Germinal center (tissue), 1 donor: ENCODE measurements around the gene TEX19.

Source experiments
- DNase-seq: peaks from one replicate; pipeline ENCODE4 v3.0.0; 2012; ENCODE audit warnings: mixed read lengths, low spot score

Gene TEX19

GRCh38 chr17:82321947-82322466, 37.0 kb upstream of the TEX19 start:
- no peak for DNase-seq

DNA sequence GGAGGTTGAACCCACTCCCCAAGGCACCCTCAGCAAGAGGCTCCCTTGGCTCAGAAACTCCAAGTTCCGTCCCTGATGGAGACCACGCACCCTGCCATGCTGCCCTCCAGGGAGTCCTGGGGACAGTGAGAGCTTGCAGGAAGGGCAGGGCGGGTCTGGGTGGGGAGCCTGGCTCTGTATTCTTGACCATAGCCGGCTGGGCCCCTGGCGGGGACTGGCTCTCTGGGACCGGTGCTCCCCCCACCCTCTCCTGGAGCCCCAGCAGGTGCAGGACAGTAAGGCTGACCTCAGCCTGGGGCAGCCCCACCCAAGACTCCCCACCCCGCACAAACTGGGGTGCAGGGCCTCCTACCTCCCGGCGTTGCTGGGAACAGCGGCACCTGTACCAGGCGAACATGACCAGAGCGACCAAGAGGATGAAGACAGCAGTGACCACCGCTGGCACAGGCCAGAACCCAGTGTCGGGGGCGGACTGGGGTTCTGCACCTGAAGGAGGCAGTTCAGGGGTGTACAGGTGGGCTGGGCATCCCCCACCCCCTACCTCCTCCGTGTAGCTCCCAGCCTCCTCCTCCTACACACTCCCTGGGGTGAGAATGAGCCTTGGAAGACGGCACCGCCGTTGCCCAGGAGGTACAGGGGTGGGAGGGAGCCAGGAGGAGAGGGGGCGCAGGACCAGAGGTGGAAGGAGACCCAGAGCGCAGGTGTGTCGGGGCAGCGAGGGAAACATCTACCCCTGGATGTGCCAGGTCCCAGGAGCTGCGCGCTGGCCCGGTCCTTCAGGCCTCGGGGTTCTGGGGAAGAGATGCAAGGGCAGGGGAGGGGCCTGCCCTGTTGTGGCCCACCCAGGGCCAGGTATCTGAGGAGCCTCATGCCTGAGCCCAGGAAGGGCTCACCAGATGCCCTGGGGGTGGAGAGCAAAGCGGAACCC, 36.3 kb upstream of the TEX19 start:
- DNase-seq, result no peak

DNA sequence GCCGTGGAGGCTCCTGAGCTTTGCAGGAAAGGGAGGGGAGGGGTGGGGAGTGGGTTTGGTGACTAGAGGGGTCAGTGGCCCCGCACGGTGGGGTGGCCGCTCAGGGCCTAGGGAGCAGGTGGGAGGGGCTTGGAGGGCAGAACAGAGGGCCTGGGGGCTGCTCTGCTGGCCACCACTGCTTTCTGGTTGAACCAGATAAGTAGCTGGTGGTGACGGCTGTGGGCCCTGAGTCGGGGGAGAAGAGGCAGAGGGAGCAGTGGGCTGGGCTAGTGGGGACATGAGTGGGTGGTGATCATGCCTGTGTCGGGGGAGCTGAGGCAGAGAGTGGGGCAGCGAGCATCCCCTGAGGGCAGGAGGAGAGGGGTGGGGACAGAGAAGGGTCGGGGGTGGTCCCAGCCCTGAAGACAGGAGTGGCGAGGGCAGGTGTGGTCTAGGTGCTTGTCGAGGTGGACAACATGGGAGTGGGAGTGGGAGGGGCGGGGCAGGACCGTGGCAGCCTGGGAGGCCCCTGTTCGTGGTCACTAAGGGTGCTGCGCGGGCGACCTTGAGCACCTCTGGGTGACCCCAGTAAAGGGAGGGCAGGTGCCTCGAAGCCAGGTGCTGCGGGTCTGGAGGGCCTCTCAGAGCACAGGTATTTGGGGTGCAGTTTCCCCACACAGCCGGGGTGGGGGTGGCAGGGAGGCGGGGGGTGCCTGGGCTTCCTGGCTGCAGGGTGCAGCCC, 35.4 kb upstream of the TEX19 start:
- DNase-seq, result no peak

DNA sequence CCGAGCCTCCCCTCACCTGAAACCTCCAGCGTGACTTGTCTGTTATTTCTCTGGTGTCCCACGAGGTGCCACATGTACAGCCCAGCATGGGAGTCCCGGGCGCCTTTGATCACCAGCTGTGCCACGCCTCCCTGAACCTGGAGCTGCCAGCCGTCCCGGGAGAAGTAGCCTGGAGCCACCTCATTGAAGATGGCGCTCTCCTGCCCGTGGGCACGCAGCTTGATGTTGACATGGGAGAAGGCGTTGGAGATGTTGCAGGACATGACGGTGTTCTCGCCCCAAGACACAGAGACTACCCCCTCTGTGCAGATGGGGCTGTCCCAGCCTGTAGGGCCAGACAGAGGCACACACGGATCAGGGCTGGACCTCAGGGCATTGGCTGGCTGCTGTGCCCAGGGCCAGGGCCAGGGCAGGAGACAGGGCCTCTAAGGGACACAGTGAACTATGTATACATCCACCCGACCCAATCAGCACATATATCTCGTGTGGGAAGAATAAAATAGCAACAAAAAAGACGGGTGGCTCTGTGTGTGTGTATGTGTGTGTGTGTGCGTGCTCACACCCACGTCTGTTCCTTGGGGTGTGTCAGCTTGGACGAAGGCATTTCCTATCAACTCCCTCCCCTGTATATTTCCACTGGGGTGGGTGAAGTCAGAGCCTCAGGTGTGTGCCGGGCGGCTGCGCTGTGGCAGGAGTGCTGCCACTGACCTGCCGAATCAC, 34.3 kb upstream of the TEX19 start:
- DNase-seq, result no peak

- DNase-seq, result no peak
Observed at GRCh38 chr17:82325286-82326180, 33.5 kb upstream of the TEX19 start.

DNA sequence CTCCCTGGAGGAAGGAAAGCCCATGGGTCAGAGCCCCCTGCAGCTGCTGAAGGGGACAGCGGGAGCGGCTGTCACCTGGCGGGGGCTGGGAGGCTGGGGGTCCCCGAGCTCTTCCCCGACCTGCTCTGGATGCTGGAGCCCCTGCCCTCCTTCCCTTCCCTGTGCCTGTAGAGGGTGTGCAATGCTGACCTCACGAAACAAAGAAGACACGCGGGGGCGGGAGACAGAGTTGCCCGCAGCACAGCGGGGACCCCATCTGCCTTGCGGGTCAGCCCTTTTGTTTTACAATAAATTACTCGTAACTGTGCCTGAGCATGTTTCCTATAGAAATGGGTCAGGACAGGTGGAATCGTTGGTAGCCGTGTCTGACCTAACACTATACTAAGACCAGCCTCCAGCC, 31.8 kb upstream of the TEX19 start:
- DNase-seq, result no peak

GRCh38 chr17:82327757-82328140, 31.3 kb upstream of the TEX19 start:
- DNase-seq, result no peak

DNA sequence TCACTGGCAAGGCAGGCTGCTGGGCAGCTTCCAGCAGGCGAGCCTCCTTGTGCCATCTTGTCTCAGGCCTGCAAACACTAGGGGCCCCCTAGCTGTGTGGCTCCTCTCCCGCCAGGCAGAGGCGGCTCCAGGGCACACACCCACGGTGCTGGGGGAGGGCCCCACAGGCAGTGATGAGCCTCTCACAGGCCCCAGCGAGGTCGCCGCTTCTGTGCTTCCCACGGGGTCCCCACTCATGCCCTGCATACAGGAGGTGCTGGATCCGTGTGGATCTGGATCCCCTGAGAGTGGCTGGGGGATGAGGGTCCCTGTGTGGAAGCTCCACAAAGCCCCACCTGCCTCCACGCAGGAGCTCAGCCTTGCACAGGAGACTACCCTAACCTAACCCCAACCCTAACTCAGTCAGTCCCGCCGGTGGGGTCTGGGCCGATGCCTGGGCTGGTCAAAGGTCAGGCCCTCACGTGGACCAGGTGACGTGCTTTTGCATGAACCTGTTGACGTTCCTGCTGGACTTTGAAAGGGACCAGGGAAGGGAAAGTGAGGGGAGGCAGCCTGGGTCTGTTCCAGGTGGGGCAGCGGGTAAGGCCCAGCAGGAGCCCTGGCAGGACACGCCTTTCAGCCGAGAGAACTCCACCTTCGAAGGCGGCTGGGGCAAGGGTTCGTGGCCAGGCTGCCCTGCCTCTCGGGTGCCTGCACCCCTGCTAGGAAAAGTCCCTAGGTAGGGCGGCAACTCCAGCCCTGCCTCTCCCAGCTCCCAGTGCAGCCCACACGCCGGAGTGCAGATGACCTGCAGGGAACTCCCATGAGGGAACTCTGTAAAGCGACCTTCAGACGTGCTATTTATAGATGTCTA, 30.7 kb upstream of the TEX19 start:
- no peak for DNase-seq

- DNase-seq, result no peak
Observed at GRCh38 chr17:82328994-82329507, 30.0 kb upstream of the TEX19 start.

- DNase-seq, result no peak
Observed at GRCh38 chr17:82329683-82330321, 29.2 kb upstream of the TEX19 start.

GRCh38 chr17:82330322-82331239, 28.5 kb upstream of the TEX19 start:
- no peak for DNase-seq

GRCh38 chr17:82331345-82331939, 27.6 kb upstream of the TEX19 start:
- no peak for DNase-seq

GRCh38 chr17:82332669-82333278, 26.3 kb upstream of the TEX19 start:
- no peak for DNase-seq

- DNase-seq, result no peak
Observed at GRCh38 chr17:82333279-82334171, 25.5 kb upstream of the TEX19 start, which contains the start of gene SECTM1. Gene SECTM1 (minus strand): TSS chr17:82333766. CDS start chr17:82327240, 6,526 bp downstream.

DNA sequence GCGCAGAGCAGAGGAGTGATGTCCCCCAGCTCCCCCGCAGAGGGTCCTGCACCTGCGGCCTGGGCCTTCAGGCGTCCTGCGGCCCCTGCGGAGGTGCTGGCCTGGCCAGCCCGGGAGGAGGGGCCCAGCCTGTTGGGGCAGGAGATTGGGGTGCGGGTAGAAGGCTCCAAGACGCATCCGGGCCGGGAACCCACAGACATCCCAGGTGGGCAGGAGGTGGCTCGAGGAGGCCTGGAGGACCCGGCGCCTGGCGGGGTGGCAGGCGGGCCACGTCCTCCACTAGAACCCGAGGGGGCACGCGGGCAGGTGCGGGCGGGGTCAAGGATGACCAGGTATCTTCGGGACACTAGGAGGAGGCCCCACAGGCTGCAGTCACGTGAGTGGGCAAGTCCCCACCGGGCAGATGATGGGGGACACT, 24.8 kb upstream of the TEX19 start:
- DNase-seq, result no peak

DNA sequence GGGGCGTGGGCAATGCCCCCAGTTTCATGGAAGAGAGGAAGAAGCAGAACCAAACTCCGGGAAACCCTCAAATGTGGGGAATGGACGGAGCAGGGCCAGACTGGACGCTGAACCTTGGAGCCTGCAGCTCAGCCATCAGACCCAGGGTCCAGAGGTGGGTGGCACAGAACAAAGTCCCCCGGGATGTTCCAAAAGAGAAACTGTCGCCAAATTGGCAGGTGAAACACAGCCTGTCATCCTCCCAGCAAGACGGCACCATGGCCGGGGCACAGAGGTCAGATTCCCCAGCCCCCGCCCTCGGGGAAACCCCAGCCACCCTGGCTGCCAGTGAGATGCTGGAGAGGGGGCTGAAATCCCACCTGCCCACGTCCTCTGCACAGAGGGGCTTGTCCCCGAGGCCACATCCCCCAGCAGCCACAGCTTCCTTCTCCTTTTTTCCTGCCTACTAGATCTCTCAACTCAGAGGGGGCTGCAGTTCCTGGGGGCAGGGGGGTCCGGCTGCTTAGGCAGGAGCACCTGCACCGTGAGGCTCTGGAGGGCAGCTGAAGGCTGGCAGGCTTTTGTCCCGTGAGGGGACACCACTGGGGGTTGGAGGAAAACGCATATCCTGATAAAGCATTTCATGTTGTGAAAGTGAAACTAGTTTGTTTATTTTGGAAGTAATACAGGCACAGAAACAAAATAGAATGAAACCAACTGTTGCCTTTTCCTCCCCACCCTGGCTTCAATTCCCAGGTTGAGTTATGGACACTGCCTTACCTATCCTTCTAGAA, 24.2 kb upstream of the TEX19 start:
- DNase-seq, result no peak
